Activated CD8-positive, alpha-beta T cell treated with anti-CD3 and anti-CD28 coated beads, Interleukin-2, amount 10 ng/mL, durations not matched to agents 7 days and 5 days (primary cell): ENCODE data around the gene SLC5A9. TPM values are rescaled to one million over a fixed set of nuclear protein-coding genes. Genes with fewer than 3 reads are reported as not detected.

Experiments
- ATAC-seq: fragments of 150-1000 bp; cut with Tn5 transposase; one replicate; pipeline ENCODE4 v1.10.0; 2021; ENCODE audit warnings: moderate library complexity
- CTCF ChIA-PET: fragments of 350-600 bp; sonication (Branson Sonifier 250); formaldehyde crosslinking; loops from one replicate; lab custom pipeline; 2021; ENCODE audit warnings: antibody characterized with exemption; lab: Charles Lee
- POLR2A ChIA-PET: fragments of 350-600 bp; sonication (Branson Sonifier 250); formaldehyde crosslinking; loops from one replicate; lab custom pipeline; 2021; ENCODE audit warnings: antibody characterized with exemption; lab: Charles Lee
- DNase-seq: peaks from one replicate; pipeline ENCODE4 v3.0.0-alpha.2; 2020
- H3K27ac Mint-ChIP-seq: one replicate; pipeline ENCODE4 v1.8.0; 2021; ENCODE audit warnings: mild to moderate bottlenecking, mixed read lengths
- H3K27me3 Mint-ChIP-seq: one replicate; pipeline ENCODE4 v1.8.0; 2021; ENCODE audit warnings: low read depth, mixed read lengths
- H3K36me3 Mint-ChIP-seq: one replicate; pipeline ENCODE4 v1.8.0; 2021; ENCODE audit warnings: low read depth, mixed read lengths
- H3K4me1 Mint-ChIP-seq: one replicate; pipeline ENCODE4 v1.8.0; 2021; ENCODE audit warnings: low read depth, mixed read lengths
- H3K4me3 Mint-ChIP-seq: one replicate; pipeline ENCODE4 v1.8.0; 2021; ENCODE audit warnings: mild to moderate bottlenecking, mixed read lengths
- H3K9me3 Mint-ChIP-seq: one replicate; pipeline ENCODE4 v1.8.0; 2022; ENCODE audit warnings: mixed read lengths; ENCODE audit not compliant: insufficient read depth
- total RNA-seq, 2 experiments: library from RNA; stranded (reverse); gene quantifications; one replicate each; pipeline ENCODE4 v1.2.3, GENCODE V29; 2021

The SLC5A9 gene
- total RNA-seq, 2 experiments from 2014 or later: not detected

GRCh38 chr1:48214820-48215219 is 7.7 kb upstream of the SLC5A9 start:
- H3K27ac Mint-ChIP-seq: no peak overlapping the region
- H3K9me3 Mint-ChIP-seq: no peaks in the 10 kb centered on the region
- DNase-seq (no peak), ATAC-seq (no peak)
- no peaks in the 10 kb centered on the region for H3K4me1 Mint-ChIP-seq
- ChIA-PET CTCF (no interaction called here), POLR2A (no interaction called here)
- H3K27me3 Mint-ChIP-seq: peaks cover 8% of the 10 kb centered on the region
- no peak overlapping the region for H3K4me3 Mint-ChIP-seq
- H3K36me3 Mint-ChIP-seq: no peaks in the 10 kb centered on the region

- CTCF ChIA-PET: interaction anchor here (1.0 kb wide), 1 partner anchor 10 kb away, joined by 5 read pairs; no protein-coding TSS in a partner anchor
Measured at GRCh38 chr1:48215222-48215621, 7.3 kb upstream of the SLC5A9 start.

GRCh38 chr1:48215889-48216288 is 6.6 kb upstream of the SLC5A9 start:
- POLR2A ChIA-PET: no interaction called here
- CTCF ChIA-PET: interaction anchor here (0.8 to 1.0 kb wide), 2 partner anchors 10 to 20 kb away, joined by 3 to 5 read pairs; no protein-coding TSS in a partner anchor
- Mint-ChIP-seq H3K4me3 (no peak overlapping the region), H3K27ac (no peak overlapping the region), H3K4me1 (no peaks in the 10 kb centered on the region), H3K27me3 (peaks cover 8% of the 10 kb centered on the region), H3K9me3 (no peaks in the 10 kb centered on the region), H3K36me3 (no peaks in the 10 kb centered on the region)
- ATAC-seq: no peak
- DNase-seq: no peak

More at GRCh38 chr1:48215222-48215621, 7.3 kb upstream of the SLC5A9 start:
- no peaks in the 10 kb centered on the region for H3K36me3 Mint-ChIP-seq
- peaks cover 8% of the 10 kb centered on the region for H3K27me3 Mint-ChIP-seq
- POLR2A ChIA-PET: no interaction called here
- no peaks in the 10 kb centered on the region for H3K9me3 Mint-ChIP-seq
- H3K4me3 Mint-ChIP-seq: no peak overlapping the region
- H3K27ac Mint-ChIP-seq: no peak overlapping the region
- ATAC-seq (no peak), DNase-seq (no peak)
- no peaks in the 10 kb centered on the region for H3K4me1 Mint-ChIP-seq

GRCh38 chr1:48216313-48216712 is 6.2 kb upstream of the SLC5A9 start:
- ChIA-PET CTCF (interaction anchor here (0.8 to 1.0 kb wide), 2 partner anchors 11 to 20 kb away, joined by 3 to 5 read pairs; no protein-coding TSS in a partner anchor), POLR2A (no interaction called here)
- H3K4me1 Mint-ChIP-seq: no peaks in the 10 kb centered on the region
- peaks cover 8% of the 10 kb centered on the region for H3K27me3 Mint-ChIP-seq
- no peaks in the 10 kb centered on the region for H3K9me3 Mint-ChIP-seq
- DNase-seq: no peak
- no peak overlapping the region for H3K27ac Mint-ChIP-seq
- no peaks in the 10 kb centered on the region for H3K36me3 Mint-ChIP-seq
- no peak for ATAC-seq
- H3K4me3 Mint-ChIP-seq: no peak overlapping the region

GRCh38 chr1:48216941-48217340 is 5.6 kb upstream of the SLC5A9 start:
- ChIA-PET POLR2A (no interaction called here), CTCF (no interaction called here)
- DNase-seq (no peak), ATAC-seq (no peak)
- Mint-ChIP-seq H3K4me3 (no peak overlapping the region), H3K27ac (no peak overlapping the region), H3K36me3 (no peaks in the 10 kb centered on the region), H3K27me3 (peaks cover 8% of the 10 kb centered on the region), H3K9me3 (no peaks in the 10 kb centered on the region), H3K4me1 (no peaks in the 10 kb centered on the region)

GRCh38 chr1:48217856-48218255 is 4.7 kb upstream of the SLC5A9 start:
- H3K27ac Mint-ChIP-seq: no peak overlapping the region
- ChIA-PET POLR2A (no interaction called here), CTCF (interaction anchor here (1.0 kb wide), 1 partner anchor 12 kb away, joined by 3 read pairs; no protein-coding TSS in a partner anchor)
- no peaks in the 10 kb centered on the region for H3K4me1 Mint-ChIP-seq
- DNase-seq (no peak), ATAC-seq (no peak)
- H3K9me3 Mint-ChIP-seq: no peaks in the 10 kb centered on the region
- H3K36me3 Mint-ChIP-seq: no peaks in the 10 kb centered on the region
- H3K4me3 Mint-ChIP-seq: no peak overlapping the region
- H3K27me3 Mint-ChIP-seq: peaks cover 8% of the 10 kb centered on the region

- no peak for DNase-seq
- no peaks in the 10 kb centered on the region for H3K9me3 Mint-ChIP-seq
- ChIA-PET CTCF (no interaction called here), POLR2A (no interaction called here)
- H3K27ac Mint-ChIP-seq: no peak overlapping the region
- no peak overlapping the region for H3K4me3 Mint-ChIP-seq
- peaks cover 6% of the 10 kb centered on the region for H3K27me3 Mint-ChIP-seq
- no peaks in the 10 kb centered on the region for H3K4me1 Mint-ChIP-seq
- ATAC-seq: no peak
- no peaks in the 10 kb centered on the region for H3K36me3 Mint-ChIP-seq
Measured at GRCh38 chr1:48219803-48220202, 2.7 kb upstream of the SLC5A9 start.

GRCh38 chr1:48221122-48221521 is 1.4 kb upstream of the SLC5A9 start:
- CTCF ChIA-PET: no interaction called here
- peaks cover 6% of the 10 kb centered on the region for H3K27me3 Mint-ChIP-seq
- no peak overlapping the region for H3K27ac Mint-ChIP-seq
- no peak for DNase-seq
- POLR2A ChIA-PET: interaction anchor here (0.7 kb wide), 1 partner anchor 10 kb away, joined by 3 read pairs; no protein-coding TSS in a partner anchor
- no peaks in the 10 kb centered on the region for H3K9me3 Mint-ChIP-seq
- no peaks in the 10 kb centered on the region for H3K4me1 Mint-ChIP-seq
- no peaks in the 10 kb centered on the region for H3K36me3 Mint-ChIP-seq
- H3K4me3 Mint-ChIP-seq: no peak overlapping the region
- ATAC-seq: no peak

GRCh38 chr1:48221657-48222056 is 859 bp upstream of the SLC5A9 start:
- CTCF ChIA-PET: no interaction called here
- Mint-ChIP-seq H3K4me1 (no peaks in the 10 kb centered on the region), H3K9me3 (no peaks in the 10 kb centered on the region), H3K36me3 (no peaks in the 10 kb centered on the region), H3K4me3 (no peak overlapping the region), H3K27ac (no peak overlapping the region), H3K27me3 (peaks cover 6% of the 10 kb centered on the region)
- POLR2A ChIA-PET: interaction anchor here (0.7 kb wide), 1 partner anchor 9 kb away, joined by 3 read pairs; no protein-coding TSS in a partner anchor
- ATAC-seq (no peak), DNase-seq (no peak)

- POLR2A ChIA-PET: no interaction called here
- H3K4me1 Mint-ChIP-seq: no peaks in the 10 kb centered on the region
- H3K4me3 Mint-ChIP-seq: no peak overlapping the region
- DNase-seq (no peak), ATAC-seq (no peak)
- H3K27ac Mint-ChIP-seq: no peak overlapping the region
- CTCF ChIA-PET: interaction anchor here (1.0 to 1.7 kb wide), 2 partner anchors 20 kb away, joined by 5 to 6 read pairs; no protein-coding TSS in a partner anchor
- H3K9me3 Mint-ChIP-seq: no peaks in the 10 kb centered on the region
- H3K27me3 Mint-ChIP-seq: peaks cover 4% of the 10 kb centered on the region
- H3K36me3 Mint-ChIP-seq: no peaks in the 10 kb centered on the region
Measured at GRCh38 chr1:48223366-48224240, 1.1 kb downstream of the SLC5A9 start.

GRCh38 chr1:48224791-48225190 is 2.3 kb downstream of the SLC5A9 start:
- CTCF ChIA-PET: interaction anchor here (1.7 kb wide), 1 partner anchor 21 kb away, joined by 6 read pairs; no protein-coding TSS in a partner anchor
- no peak for DNase-seq
- Mint-ChIP-seq H3K4me1 (no peaks in the 10 kb centered on the region), H3K36me3 (no peaks in the 10 kb centered on the region), H3K9me3 (no peaks in the 10 kb centered on the region), H3K27me3 (no peaks in the 10 kb centered on the region), H3K27ac (no peak overlapping the region), H3K4me3 (no peak overlapping the region)
- POLR2A ChIA-PET: no interaction called here
- ATAC-seq: no peak

GRCh38 chr1:48225579-48225978 is 3.1 kb downstream of the SLC5A9 start:
- ChIA-PET CTCF (interaction anchor here (1.0 kb wide), 1 partner anchor 10 kb away, joined by 3 read pairs; no protein-coding TSS in a partner anchor), POLR2A (no interaction called here)
- H3K4me1 Mint-ChIP-seq: no peaks in the 10 kb centered on the region
- ATAC-seq (no peak), DNase-seq (no peak)
- no peak overlapping the region for H3K4me3 Mint-ChIP-seq
- no peaks in the 10 kb centered on the region for H3K27me3 Mint-ChIP-seq
- H3K27ac Mint-ChIP-seq: no peak overlapping the region
- H3K36me3 Mint-ChIP-seq: no peaks in the 10 kb centered on the region
- H3K9me3 Mint-ChIP-seq: no peaks in the 10 kb centered on the region
